NCI-H2196 (cell line): Measurements from ENCODE around the gene PKHD1.

Experiments used
- DNase-seq: peaks from one replicate; lab custom pipeline; 2025; ENCODE audit not compliant: unreplicated experiment; lab: John Stamatoyannopoulos, UW

PKHD1 gene

GRCh38 chr6:51640021-51640420 lies 447.4 kb downstream of the PKHD1 start:
- DNase-seq: no peak

GRCh38 chr6:51633424-51633823 lies 454.0 kb downstream of the PKHD1 start:
- no peak for DNase-seq

- DNase-seq: no peak
Measured at GRCh38 chr6:51630011-51630410, 457.4 kb downstream of the PKHD1 start.

- DNase-seq: no peak
Measured at GRCh38 chr6:51626391-51626790, 461.0 kb downstream of the PKHD1 start.

- no peak for DNase-seq
Measured at GRCh38 chr6:51625566-51625965, 461.8 kb downstream of the PKHD1 start.

- DNase-seq: no peak
Measured at GRCh38 chr6:51620971-51621370, 466.4 kb downstream of the PKHD1 start.

GRCh38 chr6:51619042-51619799 lies 468.2 kb downstream of the PKHD1 start:
- DNase-seq: no peak

- no peak for DNase-seq
Measured at GRCh38 chr6:51618563-51618962, 468.9 kb downstream of the PKHD1 start.

- no peak for DNase-seq
Measured at GRCh38 chr6:51617751-51618150, 469.7 kb downstream of the PKHD1 start.

- DNase-seq: no peak
Measured at GRCh38 chr6:51616243-51616642, 471.2 kb downstream of the PKHD1 start.

GRCh38 chr6:51614725-51615124 lies 472.7 kb downstream of the PKHD1 start:
- no peak for DNase-seq

GRCh38 chr6:51613558-51613957 lies 473.9 kb downstream of the PKHD1 start:
- DNase-seq: no peak

- DNase-seq: no peak
Measured at GRCh38 chr6:51608932-51609331, 478.5 kb downstream of the PKHD1 start.

- DNase-seq: no peak
Measured at GRCh38 chr6:51608383-51608782, 479.0 kb downstream of the PKHD1 start.

- DNase-seq: no peak
Measured at GRCh38 chr6:51600514-51600913, 486.9 kb downstream of the PKHD1 start.

- no peak for DNase-seq
Measured at GRCh38 chr6:51598171-51598570, 489.2 kb downstream of the PKHD1 start.

- no peak for DNase-seq
Measured at GRCh38 chr6:51594981-51595380, 492.4 kb downstream of the PKHD1 start.

- DNase-seq: no peak
Measured at GRCh38 chr6:51585264-51585663, 502.1 kb downstream of the PKHD1 start.

- no peak for DNase-seq
Measured at GRCh38 chr6:51584163-51584562, 503.2 kb downstream of the PKHD1 start.

GRCh38 chr6:51578994-51579393 lies 508.4 kb downstream of the PKHD1 start:
- DNase-seq: no peak

GRCh38 chr6:51578362-51578761 lies 509.1 kb downstream of the PKHD1 start:
- DNase-seq: no peak

- no peak for DNase-seq
Measured at GRCh38 chr6:51574040-51574439, 513.4 kb downstream of the PKHD1 start.

GRCh38 chr6:51571168-51571567 lies 516.2 kb downstream of the PKHD1 start:
- no peak for DNase-seq
